K562 (cell line): ENCODE measurements around the gene CHRM4. TPM values are rescaled to one million over a fixed set of nuclear protein-coding genes. Genes with fewer than 3 reads are reported as not detected.

Experiments
- CAMTA2 ChIP-seq: fragments of 250-450 bp; sonication (Bioruptor Pico); conservative IDR thresholded peaks from 2 replicates; pipeline ENCODE4 v1.5.1; 2022
- CHD2 ChIP-seq: IDR thresholded peaks from 2 replicates; pipeline ENCODE4 v1.6.1; 2011; ENCODE audit warnings: low read depth, low read length
- CXXC5 ChIP-seq: fragments of 250-450 bp; sonication (Bioruptor Pico); IDR thresholded peaks from 2 replicates; pipeline ENCODE4 v1.8.0; 2022; ENCODE audit warnings: inconsistent platforms, mild to moderate bottlenecking, moderate library complexity
- MECOM ChIP-seq: fragments of 250-450 bp; sonication (Bioruptor Pico); IDR thresholded peaks from 2 replicates; pipeline ENCODE4 v1.8.0; 2022; ENCODE audit warnings: inconsistent platforms
- MEF2D ChIP-seq: conservative IDR thresholded peaks from 2 replicates; pipeline ENCODE4 v1.6.1; 2016; ENCODE audit warnings: low read depth, missing genetic modification characterization, missing compliant biosample characterization
- NCOA1 ChIP-seq: fragments of 450-650 bp; IDR thresholded peaks from 2 replicates; pipeline ENCODE4 v1.6.1; 2016; ENCODE audit warnings: low read depth
- RBM15 ChIP-seq: fragments of 200-400 bp; formaldehyde crosslinking; IDR thresholded peaks from 2 replicates; pipeline ENCODE4 v1.6.1; 2018; ENCODE audit warnings: mild to moderate bottlenecking, low read length, moderate library complexity; ENCODE audit not compliant: insufficient read depth
- SLC30A9 ChIP-seq: fragments of 250-450 bp; sonication (Bioruptor Pico); IDR thresholded peaks from 2 replicates; pipeline ENCODE4 v1.8.0; 2022; ENCODE audit warnings: mild to moderate bottlenecking, moderate library complexity
- SMAD2 ChIP-seq: fragments of 150-350 bp; IDR thresholded peaks from 2 replicates; pipeline ENCODE4 v1.6.1; 2014; ENCODE audit warnings: low read depth, mild to moderate bottlenecking, low read length
- SRSF9 ChIP-seq: fragments of 200-400 bp; formaldehyde crosslinking; IDR thresholded peaks from 2 replicates; pipeline ENCODE4 v1.6.1; 2017; ENCODE audit warnings: low read depth, low read length, borderline replicate concordance
- ZNF263 ChIP-seq: sonication (generic); formaldehyde crosslinking; IDR thresholded peaks from 2 replicates; pipeline ENCODE4 v1.8.0; 2022; ENCODE audit warnings: mild to moderate bottlenecking, missing genetic modification reagents, borderline replicate concordance
- ZNF408 ChIP-seq: fragments of 250-450 bp; sonication (Bioruptor Pico); IDR thresholded peaks from 2 replicates; pipeline ENCODE4 v1.4.0; 2020; ENCODE audit warnings: low read depth, mild to moderate bottlenecking, moderate library complexity
- ZNF561 ChIP-seq: fragments of 450-650 bp; formaldehyde crosslinking; conservative IDR thresholded peaks from 2 replicates; pipeline ENCODE4 v1.4.0; 2020; ENCODE audit warnings: mild to moderate bottlenecking, moderate library complexity
- ZNF584 ChIP-seq: fragments of 200-800 bp; sonication (Bioruptor generic); IDR thresholded peaks from 2 replicates; pipeline ENCODE4 v1.6.1; 2016; ENCODE audit warnings: low read depth, mild to moderate bottlenecking, missing genetic modification characterization, missing compliant biosample characterization
- ZNF785 ChIP-seq: fragments of 250-450 bp; sonication (Bioruptor Pico); IDR thresholded peaks from 2 replicates; pipeline ENCODE4 v1.4.0; 2020; ENCODE audit warnings: mild to moderate bottlenecking
- polyA plus RNA-seq, 8 experiments: library from polyadenylated mRNA; depleted of rRNA in 4 of 8; stranded (reverse) in 5 of 8; unstranded in 3 of 8; fragments of >200 nt; fragmentation: Nextera tagmentation in 2 of 8; fragmentation: Illumina TruSeq in 1 of 8; extraction: Ambion mirVana in 2 of 8; extraction: Trizol in 1 of 8; gene quantifications; 2 replicates each; pipeline versions ENCODE4 v1.2.1 to v1.2.3, GENCODE V29; 2011 to 2014; ENCODE audit warnings: inconsistent platforms in 1 of 8, missing spikeins in 1 of 8
- total RNA-seq, 7 experiments: library from RNA; depleted of rRNA in 6 of 7; stranded (reverse); fragments of >200 nt in 6 of 7; fragmentation: Illumina TruSeq in 2 of 7; extraction: Trizol in 2 of 7; gene quantifications; 2 replicates each; pipeline versions ENCODE4 v1.2.1 to v1.2.3, GENCODE V29; 2011 to 2021; ENCODE audit warnings: low replicate concordance in 1 of 7
- TF ChIP-seq, protein P1 (sequence below), 2 experiments: fragments of 250-450 bp in 1 of 2; fragments of 450-650 bp in 1 of 2; sonication (Bioruptor Pico) in 1 of 2; IDR thresholded peaks; 2 replicates each; pipeline versions ENCODE4 v1.6.1 to v1.8.0; 2016 to 2021; ENCODE audit warnings: mild to moderate bottlenecking in 2 of 2, moderate library complexity in 2 of 2, missing compliant biosample characterization in 1 of 2, missing genetic modification characterization in 1 of 2
- TF ChIP-seq, protein P2 (sequence below): fragments of 450-650 bp; IDR thresholded peaks from 2 replicates; pipeline ENCODE4 v1.6.1; 2014; ENCODE audit warnings: low read depth, mild to moderate bottlenecking, moderate library complexity, borderline replicate concordance
- TF ChIP-seq, protein P3 (sequence below): fragments of 250-450 bp; sonication (Bioruptor Pico); IDR thresholded peaks from 2 replicates; pipeline ENCODE4 v1.8.0; 2021; ENCODE audit warnings: mild to moderate bottlenecking, moderate library complexity
- TF ChIP-seq, protein P4 (sequence below): fragments of 250-450 bp; sonication (Bioruptor Pico); IDR thresholded peaks from 2 replicates; pipeline ENCODE4 v1.8.0; 2022; ENCODE audit warnings: moderate library complexity, mild to moderate bottlenecking, inconsistent platforms
- TF ChIP-seq, protein P5 (sequence below): fragments of 450-650 bp; formaldehyde crosslinking; conservative IDR thresholded peaks from 2 replicates; pipeline ENCODE4 v1.4.0; 2022; ENCODE audit warnings: mild to moderate bottlenecking, missing genetic modification characterization

CHRM4 gene
- total and polyA plus RNA-seq, 9 of the 15 experiments (the other 6 are each of a cell fraction or from before 2014, with no cell fraction given), result 0.22 to 1.3 (median 0.40) TPM; not detected in 2

DNA sequence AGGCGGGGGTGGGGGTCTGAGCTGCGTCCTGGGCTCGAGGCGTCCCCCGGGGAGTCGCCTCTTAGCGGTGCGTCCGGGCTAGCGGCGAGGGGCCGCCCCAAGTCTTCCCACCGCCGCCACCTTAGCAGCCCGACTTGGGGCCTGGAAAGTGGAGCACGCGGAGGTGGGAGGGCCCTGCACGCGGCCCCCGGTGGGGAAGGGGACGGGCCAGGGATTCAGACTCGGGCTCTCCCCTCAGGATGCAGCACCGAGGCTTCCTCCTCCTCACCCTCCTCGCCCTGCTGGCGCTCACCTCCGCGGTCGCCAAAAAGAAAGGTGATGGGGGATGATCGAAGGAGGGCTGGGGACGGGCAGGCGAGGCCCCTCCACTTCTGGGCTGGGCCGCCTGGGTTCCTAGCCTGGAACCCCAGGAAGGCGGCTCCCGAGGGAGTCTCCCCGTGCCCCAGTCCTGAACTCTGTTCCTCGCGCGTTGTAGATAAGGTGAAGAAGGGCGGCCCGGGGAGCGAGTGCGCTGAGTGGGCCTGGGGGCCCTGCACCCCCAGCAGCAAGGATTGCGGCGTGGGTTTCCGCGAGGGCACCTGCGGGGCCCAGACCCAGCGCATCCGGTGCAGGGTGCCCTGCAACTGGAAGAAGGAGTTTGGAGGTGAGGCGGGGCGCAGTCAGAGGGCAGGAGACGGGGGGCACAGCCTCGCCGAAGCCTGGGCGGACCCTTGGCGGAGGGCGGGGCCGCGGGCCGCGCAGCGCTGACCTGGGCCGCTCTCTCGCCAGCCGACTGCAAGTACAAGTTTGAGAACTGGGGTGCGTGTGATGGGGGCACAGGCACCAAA lies 9.5 kb downstream of the CHRM4 start (continued):
- TF ChIP-seq SMAD2 (no peak), CXXC5 (0 out of 2 replicates have a peak, but pooled peaks have one; percentile 31), MEF2D (tag) (no peak), NCOA1 (no peak), MECOM (CRISPR knock-in tag) (no peak), CAMTA2 (CRISPR knock-in tag) (no peak), CHD2 (peak; percentile 7; the same call in 1 of the 2 replicates), ZNF785 (CRISPR knock-in tag) (no peak), RBM15 (no peak), ZNF408 (CRISPR knock-in tag) (no peak), SLC30A9 (CRISPR knock-in tag) (no peak), SRSF9 (no peak), ZNF584 (CRISPR knock-in tag) (no peak), ZNF561 (CRISPR knock-in tag) (no peak), ZNF263 (no peak; the same call in 1 of the 2 replicates)
- TF ChIP-seq, protein P1, sequence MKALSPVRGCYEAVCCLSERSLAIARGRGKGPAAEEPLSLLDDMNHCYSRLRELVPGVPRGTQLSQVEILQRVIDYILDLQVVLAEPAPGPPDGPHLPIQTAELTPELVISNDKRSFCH (CRISPR knock-in tag; IDR thresholded peaks at IDR 0.05), result no peak
- TF ChIP-seq, protein P1 (tag; IDR thresholded peaks at IDR 0.05), result no peak
- TF ChIP-seq, protein P2, sequence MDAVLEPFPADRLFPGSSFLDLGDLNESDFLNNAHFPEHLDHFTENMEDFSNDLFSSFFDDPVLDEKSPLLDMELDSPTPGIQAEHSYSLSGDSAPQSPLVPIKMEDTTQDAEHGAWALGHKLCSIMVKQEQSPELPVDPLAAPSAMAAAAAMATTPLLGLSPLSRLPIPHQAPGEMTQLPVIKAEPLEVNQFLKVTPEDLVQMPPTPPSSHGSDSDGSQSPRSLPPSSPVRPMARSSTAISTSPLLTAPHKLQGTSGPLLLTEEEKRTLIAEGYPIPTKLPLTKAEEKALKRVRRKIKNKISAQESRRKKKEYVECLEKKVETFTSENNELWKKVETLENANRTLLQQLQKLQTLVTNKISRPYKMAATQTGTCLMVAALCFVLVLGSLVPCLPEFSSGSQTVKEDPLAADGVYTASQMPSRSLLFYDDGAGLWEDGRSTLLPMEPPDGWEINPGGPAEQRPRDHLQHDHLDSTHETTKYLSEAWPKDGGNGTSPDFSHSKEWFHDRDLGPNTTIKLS, result no peak
- TF ChIP-seq, protein P3, sequence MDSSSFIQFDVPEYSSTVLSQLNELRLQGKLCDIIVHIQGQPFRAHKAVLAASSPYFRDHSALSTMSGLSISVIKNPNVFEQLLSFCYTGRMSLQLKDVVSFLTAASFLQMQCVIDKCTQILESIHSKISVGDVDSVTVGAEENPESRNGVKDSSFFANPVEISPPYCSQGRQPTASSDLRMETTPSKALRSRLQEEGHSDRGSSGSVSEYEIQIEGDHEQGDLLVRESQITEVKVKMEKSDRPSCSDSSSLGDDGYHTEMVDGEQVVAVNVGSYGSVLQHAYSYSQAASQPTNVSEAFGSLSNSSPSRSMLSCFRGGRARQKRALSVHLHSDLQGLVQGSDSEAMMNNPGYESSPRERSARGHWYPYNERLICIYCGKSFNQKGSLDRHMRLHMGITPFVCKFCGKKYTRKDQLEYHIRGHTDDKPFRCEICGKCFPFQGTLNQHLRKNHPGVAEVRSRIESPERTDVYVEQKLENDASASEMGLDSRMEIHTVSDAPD, result no peak
- TF ChIP-seq, protein P4, sequence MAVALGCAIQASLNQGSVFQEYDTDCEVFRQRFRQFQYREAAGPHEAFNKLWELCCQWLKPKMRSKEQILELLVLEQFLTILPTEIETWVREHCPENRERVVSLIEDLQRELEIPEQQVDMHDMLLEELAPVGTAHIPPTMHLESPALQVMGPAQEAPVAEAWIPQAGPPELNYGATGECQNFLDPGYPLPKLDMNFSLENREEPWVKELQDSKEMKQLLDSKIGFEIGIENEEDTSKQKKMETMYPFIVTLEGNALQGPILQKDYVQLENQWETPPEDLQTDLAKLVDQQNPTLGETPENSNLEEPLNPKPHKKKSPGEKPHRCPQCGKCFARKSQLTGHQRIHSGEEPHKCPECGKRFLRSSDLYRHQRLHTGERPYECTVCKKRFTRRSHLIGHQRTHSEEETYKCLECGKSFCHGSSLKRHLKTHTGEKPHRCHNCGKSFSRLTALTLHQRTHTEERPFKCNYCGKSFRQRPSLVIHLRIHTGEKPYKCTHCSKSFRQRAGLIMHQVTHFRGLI (CRISPR knock-in tag), result no peak
- TF ChIP-seq, protein P5, sequence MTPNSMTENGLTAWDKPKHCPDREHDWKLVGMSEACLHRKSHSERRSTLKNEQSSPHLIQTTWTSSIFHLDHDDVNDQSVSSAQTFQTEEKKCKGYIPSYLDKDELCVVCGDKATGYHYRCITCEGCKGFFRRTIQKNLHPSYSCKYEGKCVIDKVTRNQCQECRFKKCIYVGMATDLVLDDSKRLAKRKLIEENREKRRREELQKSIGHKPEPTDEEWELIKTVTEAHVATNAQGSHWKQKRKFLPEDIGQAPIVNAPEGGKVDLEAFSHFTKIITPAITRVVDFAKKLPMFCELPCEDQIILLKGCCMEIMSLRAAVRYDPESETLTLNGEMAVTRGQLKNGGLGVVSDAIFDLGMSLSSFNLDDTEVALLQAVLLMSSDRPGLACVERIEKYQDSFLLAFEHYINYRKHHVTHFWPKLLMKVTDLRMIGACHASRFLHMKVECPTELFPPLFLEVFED (CRISPR knock-in tag), result no peak
